Measurements from ENCODE around the gene MAGI1. TPM values are rescaled to one million over a fixed set of nuclear protein-coding genes. Genes with fewer than 3 reads are reported as not detected.

The MAGI1 gene
- total RNA-seq, 1 donor from 2014 or later = 18.7 TPM

DNA sequence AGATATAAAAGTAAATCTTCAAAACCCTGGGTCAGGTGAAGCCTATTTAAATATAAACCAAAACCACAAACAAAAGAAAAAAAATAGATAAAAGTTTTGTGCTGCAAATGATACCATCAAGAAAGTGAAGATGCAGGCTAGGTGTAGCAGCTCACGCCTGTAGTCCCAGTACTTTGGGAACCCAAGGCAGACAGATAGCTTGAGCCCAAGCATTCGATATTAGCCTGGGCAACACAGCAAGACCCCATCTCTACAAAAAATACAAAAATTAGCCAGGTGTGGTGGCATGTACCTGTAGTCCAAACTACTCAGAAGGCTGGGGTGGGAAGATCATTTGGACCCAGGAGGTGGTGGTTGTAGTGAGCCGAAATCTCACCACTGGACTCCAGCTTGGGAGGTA, 164.8 kb downstream of the MAGI1 start:
- H3K36me3 Mint-ChIP-seq (ENCODE audit: low read depth) = no peaks in the 10 kb centered on the region
- H3K9me3 Mint-ChIP-seq (ENCODE audit: low read depth) = peaks cover 2% of the 10 kb centered on the region
- TF ChIP-seq, protein P1, sequence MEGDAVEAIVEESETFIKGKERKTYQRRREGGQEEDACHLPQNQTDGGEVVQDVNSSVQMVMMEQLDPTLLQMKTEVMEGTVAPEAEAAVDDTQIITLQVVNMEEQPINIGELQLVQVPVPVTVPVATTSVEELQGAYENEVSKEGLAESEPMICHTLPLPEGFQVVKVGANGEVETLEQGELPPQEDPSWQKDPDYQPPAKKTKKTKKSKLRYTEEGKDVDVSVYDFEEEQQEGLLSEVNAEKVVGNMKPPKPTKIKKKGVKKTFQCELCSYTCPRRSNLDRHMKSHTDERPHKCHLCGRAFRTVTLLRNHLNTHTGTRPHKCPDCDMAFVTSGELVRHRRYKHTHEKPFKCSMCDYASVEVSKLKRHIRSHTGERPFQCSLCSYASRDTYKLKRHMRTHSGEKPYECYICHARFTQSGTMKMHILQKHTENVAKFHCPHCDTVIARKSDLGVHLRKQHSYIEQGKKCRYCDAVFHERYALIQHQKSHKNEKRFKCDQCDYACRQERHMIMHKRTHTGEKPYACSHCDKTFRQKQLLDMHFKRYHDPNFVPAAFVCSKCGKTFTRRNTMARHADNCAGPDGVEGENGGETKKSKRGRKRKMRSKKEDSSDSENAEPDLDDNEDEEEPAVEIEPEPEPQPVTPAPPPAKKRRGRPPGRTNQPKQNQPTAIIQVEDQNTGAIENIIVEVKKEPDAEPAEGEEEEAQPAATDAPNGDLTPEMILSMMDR (IDR thresholded peaks at IDR 0.05) = no peak
- H3K4me1 Mint-ChIP-seq (ENCODE audit: low read depth) = peaks cover 8% of the 10 kb centered on the region
- no peak overlapping the region for H3K4me3 Mint-ChIP-seq (ENCODE audit: unreplicated experiment)
- DNase-seq (ENCODE audit: low spot score) = no peak
- no peak overlapping the region for H3K27ac Mint-ChIP-seq (ENCODE audit: unreplicated experiment)
- no peaks in the 10 kb centered on the region for H3K27me3 Mint-ChIP-seq (ENCODE audit: low read depth)

DNA sequence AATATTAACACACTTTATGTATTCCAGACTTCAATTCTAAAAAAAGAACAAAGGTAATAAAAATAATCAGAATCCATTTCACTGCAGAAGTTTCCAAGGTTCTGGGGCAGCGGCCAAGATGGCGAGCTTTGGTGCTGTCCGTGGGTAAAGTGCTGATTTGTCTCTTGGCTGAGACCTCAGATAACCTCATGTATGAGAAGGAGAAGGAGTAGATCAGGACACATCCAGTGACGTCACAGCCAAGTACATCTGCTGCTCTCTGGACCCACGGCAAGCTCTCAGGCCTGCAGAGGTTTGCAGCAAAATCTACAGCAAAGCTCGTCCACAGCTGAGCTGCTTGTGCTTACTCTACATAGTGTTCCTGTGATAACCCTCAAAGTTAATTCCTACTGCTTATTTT, 165.7 kb downstream of the MAGI1 start:
- peaks cover 8% of the 10 kb centered on the region for H3K4me1 Mint-ChIP-seq (ENCODE audit: low read depth)
- DNase-seq (ENCODE audit: low spot score) = no peak
- H3K4me3 Mint-ChIP-seq (ENCODE audit: unreplicated experiment) = no peak overlapping the region
- no peaks in the 10 kb centered on the region for H3K36me3 Mint-ChIP-seq (ENCODE audit: low read depth)
- H3K27me3 Mint-ChIP-seq (ENCODE audit: low read depth) = no peaks in the 10 kb centered on the region
- H3K27ac Mint-ChIP-seq (ENCODE audit: unreplicated experiment) = no peak overlapping the region
- H3K9me3 Mint-ChIP-seq (ENCODE audit: low read depth) = peaks cover 2% of the 10 kb centered on the region
- TF ChIP-seq, protein P1 (IDR thresholded peaks at IDR 0.05) = no peak

DNA sequence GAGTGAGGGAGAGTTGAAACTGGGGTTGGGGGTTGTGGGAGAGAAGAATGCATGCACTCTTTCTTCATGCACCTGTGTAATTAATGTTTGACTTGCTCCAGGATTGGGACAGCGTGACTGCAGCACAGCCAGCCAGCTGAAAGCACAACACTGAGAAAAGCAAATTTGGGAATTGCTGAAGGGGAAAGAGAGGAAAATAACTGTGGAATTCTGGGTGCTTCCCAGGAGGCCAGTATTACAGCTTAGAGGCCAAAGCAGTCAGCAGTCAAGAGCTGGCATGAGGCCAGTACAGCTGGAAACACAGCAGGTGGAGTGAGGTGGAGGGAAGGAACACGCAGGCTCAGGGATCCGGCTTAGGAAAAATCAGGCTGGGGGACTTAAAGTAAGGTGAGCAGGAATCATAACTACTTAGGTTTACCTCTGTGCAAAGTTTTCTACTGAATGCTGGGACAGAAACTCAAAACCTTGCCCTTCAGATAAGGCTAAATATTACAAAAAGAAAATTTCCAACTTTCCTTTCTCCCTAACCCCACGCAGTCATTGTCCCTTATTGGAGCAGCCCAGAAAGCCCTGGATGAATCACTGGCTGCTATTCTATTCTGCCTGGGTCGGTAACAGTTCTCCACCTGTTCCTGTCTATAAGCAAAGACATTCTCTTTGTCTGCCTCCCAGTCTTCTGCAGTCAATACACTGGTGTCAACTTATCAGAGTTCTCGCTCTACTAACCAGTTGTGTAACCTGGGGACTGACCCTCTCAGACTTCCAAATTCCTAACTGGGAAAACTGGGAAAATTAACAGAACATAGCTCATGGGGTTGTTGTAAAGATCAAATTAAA, 167.2 kb downstream of the MAGI1 start:
- no peak overlapping the region for H3K4me3 Mint-ChIP-seq (ENCODE audit: unreplicated experiment)
- H3K9me3 Mint-ChIP-seq (ENCODE audit: low read depth) = peaks cover 2% of the 10 kb centered on the region
- H3K27ac Mint-ChIP-seq (ENCODE audit: unreplicated experiment) = no peak overlapping the region
- H3K36me3 Mint-ChIP-seq (ENCODE audit: low read depth) = no peaks in the 10 kb centered on the region
- peaks cover 8% of the 10 kb centered on the region for H3K4me1 Mint-ChIP-seq (ENCODE audit: low read depth)
- no peak for DNase-seq (ENCODE audit: low spot score)
- H3K27me3 Mint-ChIP-seq (ENCODE audit: low read depth) = no peaks in the 10 kb centered on the region
- TF ChIP-seq, protein P1 (IDR thresholded peaks at IDR 0.05) = no peak

GRCh38 chr3:65869798-65870197, 168.9 kb downstream of the MAGI1 start:
- Mint-ChIP-seq H3K36me3 (ENCODE audit: low read depth) (no peaks in the 10 kb centered on the region), H3K4me1 (ENCODE audit: low read depth) (peaks cover 8% of the 10 kb centered on the region), H3K27ac (ENCODE audit: unreplicated experiment) (no peak overlapping the region), H3K4me3 (ENCODE audit: unreplicated experiment) (no peak overlapping the region), H3K27me3 (ENCODE audit: low read depth) (no peaks in the 10 kb centered on the region), H3K9me3 (ENCODE audit: low read depth) (no peaks in the 10 kb centered on the region)
- TF ChIP-seq, protein P1 (IDR thresholded peaks at IDR 0.05) = no peak
- no peak for DNase-seq (ENCODE audit: low spot score)

DNA sequence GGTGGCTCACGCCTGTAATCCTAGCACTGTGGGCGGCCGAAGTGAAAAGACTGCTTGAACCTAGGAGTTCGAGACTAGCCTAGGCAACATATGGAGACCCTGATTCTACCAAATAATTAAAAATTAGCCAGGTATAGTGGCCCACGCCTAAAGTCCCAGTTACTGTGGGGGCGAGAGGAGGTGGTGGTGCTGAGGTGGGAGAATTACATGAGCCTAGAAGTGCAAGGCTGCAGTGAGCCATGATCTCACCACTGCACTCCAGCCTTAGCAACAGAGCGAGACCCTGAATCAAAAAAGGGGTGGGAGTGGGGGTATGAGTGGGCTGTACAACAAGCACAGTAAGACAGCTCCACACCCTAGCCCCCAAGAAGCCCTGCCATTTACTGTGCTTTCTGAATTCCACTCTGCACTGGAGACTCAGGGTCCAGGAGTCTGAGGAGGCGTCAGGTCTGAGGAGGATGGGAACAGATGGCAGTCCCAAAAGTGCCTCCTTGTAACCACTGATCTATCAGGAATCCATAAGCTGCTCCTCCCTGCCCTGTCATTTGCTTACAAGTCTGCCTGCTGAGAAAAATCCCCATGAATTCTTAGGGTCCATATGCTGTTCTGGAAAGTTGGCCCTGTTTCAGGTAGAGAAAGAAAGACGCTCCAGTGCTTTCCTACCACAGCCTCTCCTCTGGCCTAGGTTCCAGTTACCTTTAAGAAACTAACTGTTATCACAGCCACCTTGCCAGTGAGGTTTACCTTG, 171.1 kb downstream of the MAGI1 start:
- TF ChIP-seq, protein P1 (IDR thresholded peaks at IDR 0.05) = no peak
- no peak for DNase-seq (ENCODE audit: low spot score)
- no peaks in the 10 kb centered on the region for H3K27me3 Mint-ChIP-seq (ENCODE audit: low read depth)
- no peaks in the 10 kb centered on the region for H3K36me3 Mint-ChIP-seq (ENCODE audit: low read depth)
- H3K4me1 Mint-ChIP-seq (ENCODE audit: low read depth) = peaks cover 8% of the 10 kb centered on the region
- no peak overlapping the region for H3K4me3 Mint-ChIP-seq (ENCODE audit: unreplicated experiment)
- H3K27ac Mint-ChIP-seq (ENCODE audit: unreplicated experiment) = no peak overlapping the region
- no peaks in the 10 kb centered on the region for H3K9me3 Mint-ChIP-seq (ENCODE audit: low read depth)
